Heart left ventricle (tissue), 13 donors: Measurements from ENCODE around the gene FRMD4B.

ENCODE experiments used
- POLR2A ChIP-seq, 2 donors: fragments of 450-650 bp; IDR thresholded peaks; one replicate each; pipeline ENCODE4 v1.6.1; 2017; ENCODE audit warnings: antibody characterized with exemption in 2 of 2, mild to moderate bottlenecking in 2 of 2, moderate library complexity in 2 of 2
- TF ChIP-seq, protein P1 (sequence below), 12 donors: fragments of 200-600 bp; sonication (generic) in 4 of 12; IDR thresholded peaks; one replicate each; pipeline versions ENCODE4 v1.5.0 to v1.8.0; 2018 to 2022; ENCODE audit warnings: antibody characterized with exemption in 12 of 12, mild to moderate bottlenecking in 5 of 12
- donor health status: ischemic (EF 13 %, LVEDD 7.1; RV severe dilation, severe dysfunction).
- donor health status: DM: no; HTN: yes; CAD: no.
- donor health status: DM: no; HTN: no; CAD: no.
- donor health status: ischemic (EF 25% LVEDD 6.9; RV normal size, moderate dysfunction).
- donor health status: ischemic (EF 25% LVEDD 5.7; RV mildly dilated, moderate dysfunction).
- donor health status: ischemic (EF 35%, LVEDD 5.7; RV mildly dilated, moderate dysfunction).
- donor health status: nonischemic (EF 11% LVEDD 7.7; RV severe dilation, severe dysfunction).
- donor health status: DM: yes; HTN: yes; CAD: no.
- donor health status: PGD.
- donor health status: ischemic (EF 29% LVEDD 5.4; RV normal size, mild dysfunction).
- donor health status: nonischemic (EF 23%, LVEDD 6.1; RV moderate dilation, normal function).

DNA sequence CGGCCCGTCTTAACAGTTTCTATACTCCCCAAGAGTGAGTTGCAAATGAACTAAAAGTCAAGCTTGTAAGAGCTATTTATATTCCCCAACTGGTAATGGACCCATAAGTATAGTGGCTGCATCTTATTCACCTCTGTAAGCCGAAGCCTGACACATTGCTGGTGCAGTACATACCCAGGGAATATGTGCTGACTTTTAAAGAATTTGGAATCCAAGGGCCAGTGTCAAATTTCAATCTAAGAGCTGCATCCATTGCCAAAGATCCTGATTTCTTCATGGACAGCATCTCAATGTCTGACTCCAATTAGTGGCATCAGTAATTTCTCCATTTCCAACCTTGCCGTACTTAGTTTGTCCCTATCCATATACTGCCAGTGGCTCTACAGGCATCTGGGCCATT lies 42.0 kb downstream of the FRMD4B start:
- TF ChIP-seq, protein P1, sequence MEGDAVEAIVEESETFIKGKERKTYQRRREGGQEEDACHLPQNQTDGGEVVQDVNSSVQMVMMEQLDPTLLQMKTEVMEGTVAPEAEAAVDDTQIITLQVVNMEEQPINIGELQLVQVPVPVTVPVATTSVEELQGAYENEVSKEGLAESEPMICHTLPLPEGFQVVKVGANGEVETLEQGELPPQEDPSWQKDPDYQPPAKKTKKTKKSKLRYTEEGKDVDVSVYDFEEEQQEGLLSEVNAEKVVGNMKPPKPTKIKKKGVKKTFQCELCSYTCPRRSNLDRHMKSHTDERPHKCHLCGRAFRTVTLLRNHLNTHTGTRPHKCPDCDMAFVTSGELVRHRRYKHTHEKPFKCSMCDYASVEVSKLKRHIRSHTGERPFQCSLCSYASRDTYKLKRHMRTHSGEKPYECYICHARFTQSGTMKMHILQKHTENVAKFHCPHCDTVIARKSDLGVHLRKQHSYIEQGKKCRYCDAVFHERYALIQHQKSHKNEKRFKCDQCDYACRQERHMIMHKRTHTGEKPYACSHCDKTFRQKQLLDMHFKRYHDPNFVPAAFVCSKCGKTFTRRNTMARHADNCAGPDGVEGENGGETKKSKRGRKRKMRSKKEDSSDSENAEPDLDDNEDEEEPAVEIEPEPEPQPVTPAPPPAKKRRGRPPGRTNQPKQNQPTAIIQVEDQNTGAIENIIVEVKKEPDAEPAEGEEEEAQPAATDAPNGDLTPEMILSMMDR (IDR thresholded peaks at IDR 0.05): no peak
- TF ChIP-seq POLR2A (IDR thresholded peaks at IDR 0.05): no peak
